ENCODE measurements around the gene TMEM63A.
A peak's percentile ranks its signal among the peaks of the same experiment; 100 is the strongest.
"Not testable (repeated sequence)": the region's sequence is repeated elsewhere in the genome, so short reads cannot be mapped to it uniquely, and the experiment has no call there.

The TMEM63A gene

DNA sequence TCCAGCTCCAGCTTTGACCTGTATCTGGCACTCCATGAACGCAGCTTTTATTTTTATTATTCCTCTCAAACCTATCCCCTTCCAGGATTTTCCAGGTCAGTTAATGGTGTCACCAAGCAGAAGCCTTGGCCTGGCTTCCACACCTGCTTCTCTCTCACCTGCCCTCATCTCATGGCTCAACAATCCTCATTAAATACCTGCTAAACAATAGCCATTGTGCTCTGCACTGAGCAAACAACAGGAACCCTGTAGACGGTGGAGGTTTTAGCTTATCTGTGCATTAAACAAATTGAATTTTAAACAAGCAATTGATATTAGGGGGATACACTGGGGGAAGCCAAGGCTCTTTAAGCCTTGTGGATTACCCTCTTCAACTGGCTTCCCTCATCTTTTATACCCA, 26.6 kb upstream of the TMEM63A start:
- no peak for DNase-seq (ENCODE audit: low read depth in 2 of 2)

DNA sequence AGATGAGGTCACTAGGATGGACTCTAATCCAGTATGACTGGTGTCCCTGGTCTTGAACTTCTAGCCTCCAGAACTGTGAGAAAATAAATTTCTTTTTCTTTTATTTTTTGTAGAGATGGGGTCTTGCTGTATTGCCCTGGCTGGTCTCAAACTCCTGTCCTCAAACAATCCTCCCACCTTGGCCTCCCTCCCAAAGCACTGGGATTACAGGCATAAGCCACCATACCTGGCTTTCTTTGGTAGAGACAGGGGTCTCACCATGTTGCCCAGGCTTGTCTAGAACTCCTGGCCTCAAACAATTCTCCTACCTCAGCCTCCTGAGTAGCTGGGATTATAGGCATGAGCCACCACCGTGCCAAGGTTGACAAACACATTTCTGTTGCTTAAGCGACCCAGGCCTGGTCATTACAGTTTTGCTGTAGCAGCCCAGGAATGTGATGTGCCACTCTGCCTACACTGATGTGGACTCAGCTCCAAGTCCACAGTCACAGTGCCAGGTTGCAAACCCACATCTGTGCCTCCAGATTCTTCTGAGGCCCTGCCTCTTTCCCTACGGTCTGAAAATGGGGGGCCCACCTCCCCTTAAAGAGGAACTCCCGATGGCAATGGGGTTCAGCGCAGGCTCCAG, 25.9 kb upstream of the TMEM63A start:
- no peak for DNase-seq (ENCODE audit: low read depth in 2 of 2)

DNA sequence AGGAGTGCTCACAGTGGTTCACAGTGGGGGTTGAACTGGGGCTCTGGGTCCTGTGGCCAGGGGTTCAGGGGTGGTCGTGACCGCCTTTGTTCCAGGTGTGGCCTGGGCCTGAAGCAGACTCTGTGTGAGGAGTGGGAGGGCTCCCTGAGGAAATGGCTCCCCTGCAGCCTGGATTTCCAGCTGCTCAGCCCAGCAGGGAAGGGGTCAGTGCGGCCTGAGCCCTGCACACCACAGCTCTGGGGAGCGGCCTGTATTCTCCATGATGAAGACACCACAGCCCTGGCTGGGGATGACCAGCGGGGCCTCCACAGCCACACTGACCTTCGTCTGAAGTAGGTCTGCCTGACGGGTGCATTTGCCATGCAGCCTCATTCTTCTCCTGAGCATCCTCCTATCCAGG, 25.2 kb upstream of the TMEM63A start:
- DNase-seq (ENCODE audit: low read depth in 2 of 2): no peak

DNA sequence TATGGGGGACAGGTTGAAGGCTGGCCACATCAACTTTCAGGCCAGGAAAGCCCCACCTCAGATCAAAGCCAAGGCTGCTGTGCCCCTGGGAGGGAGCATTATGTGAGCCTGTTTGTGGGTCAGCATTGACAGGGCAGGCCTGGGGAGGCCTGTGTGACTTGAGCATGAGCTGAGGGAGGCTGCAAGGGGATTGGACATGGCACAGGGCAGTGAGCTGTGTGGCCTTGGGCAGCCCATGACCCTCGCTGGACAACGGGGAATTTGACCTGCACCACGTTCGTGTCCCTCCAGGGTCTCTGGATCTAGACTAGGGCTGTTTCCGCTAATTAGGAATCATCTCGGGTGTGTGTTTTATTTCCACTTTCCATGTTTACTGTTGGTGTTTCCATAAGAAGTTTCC, 24.3 kb upstream of the TMEM63A start:
- DNase-seq (ENCODE audit: low read depth in 2 of 2): no peak

DNA sequence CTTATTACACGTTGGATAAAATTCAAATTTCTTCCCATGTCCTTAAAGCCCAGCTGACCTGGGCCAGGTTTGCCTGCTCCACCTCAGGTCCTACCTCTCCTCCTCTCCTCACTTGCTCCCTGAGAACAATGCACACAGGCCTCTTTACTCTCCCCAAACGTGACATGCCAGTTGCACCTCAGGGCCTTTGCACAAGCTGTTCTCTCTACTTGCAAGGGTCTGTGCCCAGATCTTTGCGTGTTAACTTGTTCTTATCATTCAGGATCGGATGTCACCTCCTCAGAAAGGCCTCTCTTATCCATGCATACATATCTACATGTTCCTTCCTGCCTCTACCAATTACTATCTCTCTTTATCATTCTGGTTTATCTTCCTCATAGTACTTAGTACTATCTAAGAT, 21.4 kb upstream of the TMEM63A start:
- no peak for DNase-seq (ENCODE audit: low read depth in 2 of 2)

DNA sequence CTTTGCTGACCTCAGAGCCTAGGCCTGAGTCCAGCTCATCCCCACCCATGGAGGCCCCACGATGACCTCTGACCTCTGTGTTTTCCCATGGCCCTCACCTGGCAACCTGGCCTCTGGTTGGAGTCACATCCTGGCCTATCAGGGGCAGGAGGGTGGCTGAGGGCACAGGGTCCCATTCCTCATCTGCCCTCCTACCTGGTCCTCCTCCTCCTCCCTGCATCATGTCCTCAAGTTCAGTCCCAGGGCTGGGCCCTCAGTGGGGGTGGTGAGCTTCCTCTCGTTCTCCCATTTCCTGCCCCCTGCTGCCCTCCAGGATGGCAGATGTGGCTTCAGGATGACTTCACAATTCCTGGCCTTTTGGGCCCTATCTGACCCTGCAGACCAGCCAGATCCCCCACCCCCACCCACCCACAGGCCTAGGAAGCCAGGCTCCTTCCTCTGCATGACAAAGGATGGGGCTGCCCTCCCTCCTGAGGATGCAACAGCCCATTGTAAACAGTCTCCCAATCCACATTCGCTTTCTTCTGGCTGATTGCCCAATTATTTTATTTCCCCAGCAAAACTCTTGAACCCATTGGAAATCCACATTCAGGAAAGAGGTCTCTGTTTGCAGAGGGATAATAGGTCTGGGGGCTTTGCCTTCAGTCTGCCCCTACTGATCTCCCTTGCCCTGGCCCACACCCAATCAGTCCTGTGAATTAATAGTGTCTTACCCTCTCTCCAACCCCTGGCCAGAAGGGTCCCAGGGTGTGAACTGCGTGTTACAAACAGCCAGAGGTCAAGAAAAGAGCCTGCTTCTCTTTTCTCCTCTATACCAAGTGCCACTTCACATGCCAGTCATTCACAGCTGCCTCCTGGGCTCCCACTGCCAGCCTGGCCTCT, 17.1 kb upstream of the TMEM63A start:
- DNase-seq (ENCODE audit: low read depth in 2 of 2): no peak

DNA sequence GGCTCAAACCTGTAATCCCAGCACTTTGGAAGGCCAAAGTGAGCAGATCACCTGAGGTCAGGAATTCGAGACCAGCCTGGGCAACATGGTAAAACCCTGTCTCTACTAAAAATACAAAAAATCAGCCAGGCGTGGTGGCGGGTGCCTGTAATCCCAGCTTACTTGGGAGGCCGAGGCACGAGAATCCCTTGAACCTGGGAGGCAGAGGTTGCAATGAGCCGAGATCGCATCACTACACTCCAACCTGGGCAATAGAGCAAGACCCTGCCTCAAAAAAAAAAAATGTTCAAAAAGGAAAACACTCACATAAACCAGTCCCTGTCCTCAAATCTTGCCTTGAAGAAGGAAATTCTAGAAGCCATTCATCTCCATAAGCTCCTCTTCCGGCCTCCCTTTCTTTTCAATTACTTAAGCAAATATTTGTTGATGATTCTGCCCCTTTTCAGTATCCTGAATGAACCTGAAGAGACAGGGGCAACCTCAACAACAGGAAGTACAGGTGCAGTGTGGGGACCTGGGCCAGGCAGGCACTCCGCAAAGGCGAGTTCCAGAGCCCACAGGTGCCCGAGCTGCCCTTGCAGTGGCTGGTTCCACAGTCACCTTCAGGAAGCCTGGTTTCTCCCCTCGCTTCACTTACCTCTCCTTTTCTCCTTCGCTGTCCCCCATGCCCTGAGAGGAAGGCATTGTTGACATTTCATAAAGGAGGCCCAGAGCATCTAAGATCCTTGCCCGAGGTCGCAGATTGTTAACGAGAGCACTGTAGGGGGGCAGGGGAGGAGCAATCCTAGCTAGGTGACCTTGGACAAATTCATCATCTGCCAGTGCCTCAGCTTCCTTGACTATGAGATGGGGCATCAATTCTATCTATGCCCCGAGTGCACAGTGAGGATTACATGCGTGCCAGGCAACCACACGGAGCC, 15.7 kb upstream of the TMEM63A start:
- DNase-seq (ENCODE audit: low read depth in 2 of 2): no peak

DNA sequence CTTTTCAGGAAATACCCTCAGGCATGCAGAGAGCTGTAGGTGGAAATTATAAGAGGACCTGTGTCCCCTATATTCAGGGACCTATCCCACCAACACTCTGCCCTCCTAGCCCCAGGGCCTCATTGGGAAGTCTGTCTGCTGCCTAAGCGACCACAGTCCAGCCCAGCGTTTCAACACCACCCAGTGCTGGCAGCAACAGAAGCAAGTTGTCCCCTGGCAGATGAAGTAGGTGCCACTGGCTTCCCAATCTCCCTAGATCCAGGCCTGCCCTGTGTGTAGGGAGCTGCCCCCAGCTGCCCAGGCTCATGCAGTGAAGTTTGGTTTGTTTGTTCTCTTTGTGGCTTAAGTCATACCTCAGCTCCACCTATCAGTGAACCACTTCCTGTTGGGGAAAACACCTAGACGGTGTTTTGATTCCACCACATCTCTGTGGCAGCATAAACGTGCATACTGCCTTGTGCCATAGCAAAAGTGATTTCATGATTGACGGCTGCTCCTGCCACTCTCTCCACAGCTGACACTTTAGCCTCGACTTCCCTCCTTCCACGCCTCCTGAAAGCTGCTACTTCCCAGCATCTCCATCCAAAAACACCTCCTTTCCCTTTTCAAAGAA, 14.9 kb upstream of the TMEM63A start:
- DNase-seq (ENCODE audit: low read depth in 2 of 2): peak; percentile 49 to 53

DNA sequence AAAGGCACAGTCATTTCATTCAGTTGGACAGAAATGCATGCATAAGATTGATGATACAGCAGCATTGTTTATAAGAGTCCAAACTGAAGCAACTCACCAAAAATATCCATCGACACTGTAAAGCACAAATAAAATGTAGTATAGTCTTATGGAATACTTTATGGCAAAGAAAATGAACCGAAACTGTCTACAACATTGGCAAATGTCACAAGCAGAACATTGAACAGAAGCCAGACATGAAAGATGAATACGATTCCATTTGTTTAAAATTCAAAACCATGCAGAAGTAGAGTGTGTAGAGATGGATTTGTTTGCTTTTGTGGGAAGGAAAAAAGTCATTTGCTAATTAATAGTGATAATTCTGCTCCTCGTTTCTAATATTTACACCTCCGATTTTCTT, 14.3 kb upstream of the TMEM63A start:
- DNase-seq (ENCODE audit: low read depth in 2 of 2): no peak

DNA sequence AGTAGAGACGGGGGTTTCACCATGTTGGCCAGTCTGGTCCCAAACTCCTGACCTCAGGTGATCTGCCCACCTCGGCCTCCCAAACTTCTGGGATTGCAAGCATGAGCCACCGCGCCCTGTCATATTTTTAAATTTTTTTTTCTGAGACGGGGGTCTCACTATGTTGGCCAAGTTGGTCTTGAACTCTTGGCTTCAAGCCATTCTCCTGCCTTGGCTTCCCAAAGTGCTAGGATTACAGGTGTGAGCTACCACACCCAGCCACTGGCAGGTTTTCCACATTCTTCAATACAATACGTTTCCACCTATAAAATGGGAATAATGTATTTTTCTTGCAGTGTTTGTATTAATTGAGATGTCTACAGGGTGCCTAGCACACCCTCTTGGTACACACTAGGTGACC, 10.1 kb upstream of the TMEM63A start:
- no peak for DNase-seq (ENCODE audit: low read depth in 2 of 2)

DNA sequence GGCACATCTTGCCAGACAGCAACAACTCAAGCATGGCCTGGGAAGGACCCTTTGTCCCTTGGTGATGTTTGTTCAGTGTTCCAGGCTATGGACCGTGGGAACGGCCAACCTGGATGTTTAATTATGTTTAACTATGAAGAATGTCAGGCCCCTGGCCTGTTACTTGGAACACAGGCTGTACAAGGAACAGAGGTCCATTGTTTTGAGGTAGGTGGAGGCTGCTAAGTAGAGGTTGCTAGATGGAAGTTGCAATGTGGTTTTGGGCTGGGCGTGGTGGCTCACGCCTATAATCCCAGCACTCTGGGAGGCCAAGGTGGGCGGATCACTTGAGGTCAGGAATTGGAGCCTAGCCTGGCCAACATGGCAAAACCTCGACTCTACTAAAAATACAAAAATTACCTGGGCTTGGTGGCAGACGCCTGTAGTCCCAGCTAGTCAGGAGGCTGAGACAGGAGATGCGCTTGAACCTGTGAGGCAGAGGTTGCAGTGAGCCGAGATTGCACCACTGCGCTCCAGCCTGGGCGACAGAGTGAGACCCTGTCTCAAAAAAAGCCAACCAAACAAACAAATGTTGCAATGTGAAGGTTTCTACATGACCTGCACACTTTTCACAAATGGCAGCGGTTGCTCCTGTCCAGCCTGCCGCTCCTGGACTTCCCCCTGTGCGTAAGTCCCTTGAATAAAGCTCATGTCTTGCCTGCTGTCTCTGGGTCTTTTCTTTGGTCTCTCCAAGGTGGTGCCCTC, 9.2 kb upstream of the TMEM63A start:
- no peak for DNase-seq (ENCODE audit: low read depth in 2 of 2)

DNA sequence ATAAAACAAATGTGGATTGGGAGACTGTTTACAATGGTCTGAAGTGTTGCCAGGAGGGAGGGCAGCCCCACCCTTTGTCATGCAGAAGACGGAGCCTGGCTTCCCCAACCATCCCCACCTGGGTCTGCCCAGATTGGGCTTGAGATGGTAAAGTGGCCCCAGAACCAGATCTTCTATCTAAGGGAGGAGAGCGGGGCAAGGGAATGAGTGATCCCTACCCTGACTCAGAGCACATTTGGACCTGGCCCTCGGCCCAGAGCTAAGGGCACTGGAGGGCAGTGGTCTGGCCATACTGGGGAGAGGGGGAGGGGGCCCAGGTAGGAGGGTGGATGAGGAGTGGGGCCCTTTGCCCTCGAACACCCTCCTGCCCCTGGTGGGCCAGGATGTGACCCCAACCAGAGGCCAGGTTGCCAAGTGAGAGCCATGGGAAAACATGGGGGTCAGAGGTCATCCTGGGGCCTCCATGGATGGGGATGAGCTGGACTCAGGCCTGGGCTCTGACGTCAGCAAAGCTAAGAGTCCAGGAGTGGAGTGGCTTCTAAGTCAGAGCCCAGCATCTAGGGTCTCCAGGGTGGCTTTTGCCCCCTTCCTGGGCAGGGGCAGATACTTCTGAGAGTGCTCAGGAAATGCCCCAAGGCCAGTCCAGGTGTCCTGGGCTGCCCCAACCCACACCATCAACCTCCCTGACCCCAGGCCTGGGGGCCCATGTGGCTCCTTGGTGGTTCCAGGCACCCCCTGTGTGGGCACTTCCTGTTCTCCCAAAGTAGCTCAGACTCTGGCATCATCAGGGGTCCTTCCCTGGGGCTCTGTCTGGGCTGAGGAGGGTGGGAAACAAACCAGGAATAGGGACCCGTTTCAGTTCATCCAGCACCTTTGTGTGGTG, 8.4 kb upstream of the TMEM63A start:
- no peak for DNase-seq (ENCODE audit: low read depth in 2 of 2)

DNA sequence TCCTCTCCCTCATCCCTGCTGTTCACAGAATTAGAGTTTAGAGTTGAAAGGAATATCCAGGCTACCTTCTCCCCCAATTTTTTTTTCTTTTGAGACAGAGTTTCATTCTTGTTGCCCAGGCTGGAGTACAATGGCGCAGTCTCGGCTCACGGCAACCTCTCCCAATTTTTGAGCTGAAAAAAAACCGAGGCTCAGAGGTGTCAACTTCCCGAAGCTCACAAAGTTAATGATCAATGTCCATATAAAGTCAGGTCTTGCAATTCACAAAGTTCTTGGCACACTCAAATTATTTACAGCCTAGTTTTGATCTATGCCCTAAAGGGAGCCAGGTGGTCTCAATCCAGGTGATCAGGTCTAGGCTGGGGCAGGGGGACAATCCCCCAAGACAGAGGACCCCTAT, 7.6 kb upstream of the TMEM63A start:
- DNase-seq (ENCODE audit: low read depth in 2 of 2): no peak

DNA sequence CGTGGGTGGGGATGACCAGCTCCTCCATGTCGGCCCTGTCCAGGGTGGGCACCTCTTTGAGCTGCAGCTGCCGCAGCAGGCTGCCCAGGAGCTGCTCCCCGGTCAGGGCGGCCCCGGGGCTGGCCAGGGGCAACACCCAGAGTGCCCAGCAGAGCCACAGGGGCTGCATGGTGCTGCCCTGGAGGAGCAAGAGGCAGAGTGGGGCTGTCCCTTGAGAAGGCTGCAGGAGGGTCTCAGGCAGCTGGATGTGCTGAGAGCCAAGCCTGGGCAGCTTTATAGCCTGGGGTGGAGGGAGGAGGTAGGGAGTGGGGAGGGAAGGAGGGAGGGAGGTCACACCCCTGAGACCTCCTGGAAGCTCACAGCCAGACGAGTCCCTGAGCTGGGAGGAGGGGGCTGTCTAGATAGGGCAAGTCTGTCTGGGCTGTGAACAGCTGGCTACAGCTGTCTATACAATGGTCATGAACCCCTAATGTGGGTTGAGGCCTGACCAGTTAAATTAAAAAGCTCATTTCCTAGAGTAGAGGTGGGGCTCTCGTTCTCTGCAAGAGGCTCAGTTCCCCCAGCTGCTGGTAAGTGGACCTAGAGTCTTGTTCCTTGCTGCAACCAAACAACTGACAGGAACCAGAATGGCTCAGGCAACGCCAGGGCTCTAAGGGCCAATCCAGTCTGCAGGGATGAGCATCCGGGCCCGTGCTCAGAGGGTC, 6.9 kb upstream of the TMEM63A start, which contains the start of gene LEFTY1:
Gene LEFTY1, minus strand, starts transcription at position 249 of the 704 bp plus-strand sequence. Its CDS starts 80 bp downstream, at position 169.
- DNase-seq (ENCODE audit: low read depth in 2 of 2): no peak

DNA sequence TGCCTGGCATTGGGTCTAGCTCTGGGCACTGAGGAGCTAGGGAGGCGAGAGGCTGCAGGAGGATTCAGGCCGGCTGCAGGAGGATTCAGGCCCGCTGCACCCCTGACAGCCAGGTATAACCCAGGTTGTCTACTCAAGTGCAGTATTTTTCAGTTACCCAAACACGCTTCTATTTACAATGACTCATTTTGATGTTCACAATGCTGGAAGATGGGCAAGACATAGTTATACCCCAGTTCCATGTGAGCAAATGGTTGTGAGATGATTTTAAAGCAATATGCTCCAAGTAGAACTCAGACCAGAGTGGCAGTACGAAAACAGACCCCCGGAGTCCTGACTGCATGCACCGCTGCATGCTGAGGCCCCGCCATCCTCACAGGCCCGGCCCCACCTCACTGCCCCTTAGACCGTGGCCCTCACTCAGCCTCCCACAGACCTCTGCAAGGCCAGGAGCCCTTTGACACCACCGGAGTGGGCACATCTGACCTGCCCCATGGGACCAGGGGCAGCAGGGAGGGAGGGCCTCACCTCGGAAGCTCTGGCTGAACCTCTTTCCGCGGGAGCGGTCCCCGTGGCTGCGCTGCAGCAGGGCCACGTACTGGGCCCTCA, 6.2 kb upstream of the TMEM63A start:
- DNase-seq (ENCODE audit: low read depth in 2 of 2): no peak

DNA sequence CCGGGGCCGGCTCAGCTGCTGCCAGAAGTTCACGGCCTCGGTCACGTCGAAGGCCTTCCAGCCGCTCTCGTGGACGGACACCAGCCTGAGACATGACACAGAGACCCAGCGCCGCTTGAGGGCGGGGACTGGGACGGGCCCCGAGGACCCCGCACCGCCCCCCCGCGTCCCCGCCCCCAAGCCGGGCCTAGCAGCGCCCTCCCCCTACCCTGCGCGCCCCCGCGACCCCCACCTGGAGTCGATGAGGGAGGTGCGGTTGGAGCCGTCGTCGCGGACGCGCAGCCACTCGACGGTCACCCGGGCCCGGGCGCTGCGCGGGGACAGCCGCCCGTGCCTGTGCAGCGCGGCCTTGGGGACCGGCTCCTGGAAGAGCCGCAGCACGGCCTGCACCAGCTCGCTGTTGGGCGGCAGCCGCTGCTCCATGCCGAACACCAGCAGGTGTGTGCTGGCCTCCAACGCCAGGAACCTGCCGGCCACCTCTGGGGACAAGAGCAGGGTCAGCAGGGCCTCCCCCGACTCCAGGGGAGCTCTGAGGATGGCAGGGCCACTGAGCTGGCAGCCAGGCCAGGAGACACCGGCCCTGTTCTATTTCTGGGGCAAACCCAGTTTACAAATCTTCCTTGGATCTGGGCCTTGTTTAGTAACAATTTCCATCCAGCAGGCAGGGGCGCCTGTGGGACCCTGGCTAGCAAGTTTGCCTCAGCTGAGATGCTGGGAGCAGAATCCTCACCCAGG, 5.5 kb upstream of the TMEM63A start:
- not testable (repeated sequence) for DNase-seq (ENCODE audit: low read depth in 2 of 2)

DNA sequence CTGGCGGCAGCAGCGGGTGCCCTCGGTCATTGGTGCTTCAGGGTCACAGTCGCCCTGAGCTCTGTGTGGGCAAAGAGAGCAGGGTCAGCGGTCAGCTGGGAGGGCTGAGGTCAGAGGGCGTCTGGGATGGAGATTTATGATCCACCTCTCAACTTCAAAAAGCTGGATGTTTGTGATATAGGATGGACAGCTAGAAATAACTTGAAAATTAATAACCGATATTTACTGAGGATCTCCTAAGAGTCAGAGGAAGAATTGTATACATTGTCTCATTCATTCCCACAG, 4.8 kb upstream of the TMEM63A start:
- DNase-seq (ENCODE audit: low read depth in 2 of 2): no peak

Measured in stimulated activated CD4-positive, alpha-beta T cell treated with anti-CD3 and anti-CD28 coated beads, Interleukin-15, amount 100 ng/mL, for 48 hours (primary cell).